Transverse colon (tissue), 4 donors: ENCODE measurements around the gene NOXO1. TPM values are rescaled to one million over a fixed set of nuclear protein-coding genes. Genes with fewer than 3 reads are reported as not detected.
A peak's percentile ranks its signal among the peaks of the same experiment; 100 is the strongest.

Experiments
- DNase-seq: peaks from one replicate; pipeline ENCODE4 v3.0.0-alpha.2; 2019
- H3K27ac ChIP-seq, 4 donors: fragments of 200-600 bp; sonication (generic); 2 replicates each; pipeline ENCODE4 v1.5.1; 2016 to 2018; ENCODE audit warnings: inconsistent platforms in 4 of 4
- H3K27me3 ChIP-seq: fragments of 200-600 bp; sonication (generic); 2 replicates; pipeline ENCODE4 v1.5.1; 2017; ENCODE audit warnings: inconsistent platforms
- H3K36me3 ChIP-seq, 4 donors: fragments of 200-600 bp; sonication (generic); 2 replicates each; pipeline ENCODE4 v1.5.1; 2017 to 2019; ENCODE audit warnings: inconsistent platforms in 4 of 4
- H3K4me1 ChIP-seq, 4 donors: fragments of 200-600 bp; sonication (generic); 2 replicates each; pipeline ENCODE4 v1.5.1; 2017 to 2020; ENCODE audit warnings: inconsistent platforms in 4 of 4
- H3K4me3 ChIP-seq, 4 donors: fragments of 200-600 bp; sonication (generic); 1 replicate in 1 of 4; 2 replicates in 3 of 4; pipeline versions ENCODE4 v1.5.1 to v1.6.1; 2017 to 2019; ENCODE audit warnings: inconsistent platforms in 4 of 4
- H3K9me3 ChIP-seq, 2 donors: fragments of 200-600 bp; sonication (generic); 2 replicates each; pipeline ENCODE4 v1.5.1; 2017 to 2019; ENCODE audit warnings: inconsistent platforms in 2 of 2
- CTCF ChIP-seq, 5 experiments: fragments of 200-600 bp in 3 of 5; fragments of 450-650 bp in 2 of 5; sonication (generic) in 3 of 5; IDR thresholded peaks; 1 replicate in 2 of 5; 2 replicates in 3 of 5; pipeline ENCODE4 v1.5.1; 2016 to 2017; ENCODE audit warnings: antibody characterized with exemption in 5 of 5, inconsistent platforms in 3 of 5, mild to moderate bottlenecking in 2 of 5, moderate library complexity in 1 of 5
- EP300 ChIP-seq: sonication (generic); formaldehyde crosslinking; IDR thresholded peaks from one replicate; pipeline ENCODE4 v1.6.1; 2017; ENCODE audit warnings: antibody characterized with exemption, low read depth
- POLR2A ChIP-seq: fragments of 450-650 bp; IDR thresholded peaks from one replicate; pipeline ENCODE4 v1.6.1; 2016; ENCODE audit warnings: antibody characterized with exemption, mild to moderate bottlenecking, moderate library complexity
- POLR2AphosphoS5 ChIP-seq, 3 donors: sonication (generic); formaldehyde crosslinking; IDR thresholded peaks; one replicate each; pipeline ENCODE4 v1.6.1; 2016; ENCODE audit warnings: antibody characterized with exemption in 3 of 3
- WGBS, 2 donors: methylation state at CpG; one replicate each; pipeline ENCODE4 v1.1.5; 2018; ENCODE audit warnings: low coverage in 1 of 2; 5-methylcytosine and 5-hydroxymethylcytosine counted together
- in situ Hi-C, 4 donors: fragments of 200-750 bp; cut with MboI; loops; one replicate each; pipeline versions ENCODE4 v1.15.0 to v1.15.1; 2017; ENCODE audit warnings: low sequenced_read_pairs in 3 of 4, low pct_ligation_motif_present in 1 of 4, low pct_unique_long_range_greater_than_20kb in 1 of 4
- intact Hi-C: fragments of 100-400 bp; cut with DNase I; formaldehyde crosslinking; loops from one replicate; pipeline ENCODE4 v1.15.1; 2023; ENCODE audit warnings: low total_unique reads
- total RNA-seq, 4 donors: library from RNA; depleted of rRNA; stranded (reverse); fragments of >200 nt; gene quantifications; one replicate each; pipeline ENCODE4 v1.1.0, GENCODE V29; 2016

NOXO1 gene
- total RNA-seq, 4 donors from 2014 or later, result 4.2 to 29.8 (median 19.4) TPM

GRCh38 chr16:1982013-1982433, 754 bp upstream of the NOXO1 start:
- Histone ChIP-seq H3K36me3 (peaks cover 0 to 14% (median 2%) of the 10 kb centered on the region in 4 donors), H3K4me1 (peaks cover 22 to 66% (median 60%) of the 10 kb centered on the region in 4 donors), H3K4me3 (no peak overlapping the region), H3K27ac (peak overlapping the region; percentile 91 to 95 (median 93)), H3K27me3 (peaks cover 44% of the 10 kb centered on the region), H3K9me3 (no peaks in the 10 kb centered on the region)
- TF ChIP-seq POLR2AphosphoS5 (IDR thresholded peaks at IDR 0.05) (peak in 2 of 3 donors; percentile 60 to 64), EP300 (no peak), POLR2A (peak; percentile 28)
- in situ Hi-C loops (no loop called here), intact Hi-C loops (loop anchor here (10.0 kb wide), 1 partner anchor 683 kb away; no protein-coding TSS in a partner anchor)
- peak; percentile 78 for DNase-seq
- WGBS, 2 donors, result 49% methylated on average over 5 of the region's 5 CpGs; no CpG with 5 or more reads in 1 of the 2 donors

- 21% methylated on average over 14 of the region's 16 CpGs; no CpG with 5 or more reads in 1 of the 2 donors for WGBS, 2 donors
- in situ Hi-C loops (no loop called here), intact Hi-C loops (loop anchor here (10.0 kb wide), 1 partner anchor 684 kb away; no protein-coding TSS in a partner anchor)
- TF ChIP-seq POLR2AphosphoS5 (IDR thresholded peaks at IDR 0.05) (no peak), CTCF (IDR thresholded peaks at IDR 0.05) (no peak)
- peaks cover 0 to 12% (median 4%) of the 10 kb centered on the region in 4 donors for H3K36me3 ChIP-seq
- H3K27me3 ChIP-seq, result peaks cover 44% of the 10 kb centered on the region
- H3K4me1 ChIP-seq, result peaks cover 17 to 62% (median 54%) of the 10 kb centered on the region in 4 donors
- peak overlapping the region in 3 of 4 donors; percentile 4 to 47 (median 39) for H3K4me3 ChIP-seq
- no peaks in the 10 kb centered on the region for H3K9me3 ChIP-seq
- DNase-seq, result no peak
- H3K27ac ChIP-seq, result peak overlapping the region; percentile 91 to 95 (median 93)
These were observed 540 bp downstream of the NOXO1 start for GRCh38 chr16:1980770-1981087.

GRCh38 chr16:1980030-1980769, 1.1 kb downstream of the NOXO1 start:
- Histone ChIP-seq H3K9me3 (no peaks in the 10 kb centered on the region), H3K4me1 (peaks cover 13 to 56% (median 48%) of the 10 kb centered on the region in 4 donors), H3K4me3 (peak overlapping the region in 3 of 4 donors; percentile 4 to 47 (median 39)), H3K27me3 (peaks cover 44% of the 10 kb centered on the region), H3K27ac (peak overlapping the region; percentile 91 to 95 (median 93)), H3K36me3 (peaks cover 0 to 12% (median 7%) of the 10 kb centered on the region in 4 donors)
- 10% methylated on average over 48 of the region's 53 CpGs; no CpG with 5 or more reads in 1 of the 2 donors for WGBS, 2 donors
- in situ Hi-C loops (no loop called here), intact Hi-C loops (loop anchor here (10.0 kb wide), 1 partner anchor 685 kb away; no protein-coding TSS in a partner anchor)
- TF ChIP-seq POLR2A (peak; percentile 16), POLR2AphosphoS5 (IDR thresholded peaks at IDR 0.05) (peak in 1 of 3 donors; percentile 26), CTCF (IDR thresholded peaks at IDR 0.05) (no peak)
- no peak for DNase-seq

- peak; percentile 92 for DNase-seq
These were observed 1.8 kb downstream of the NOXO1 start for GRCh38 chr16:1979271-1980029.

More at GRCh38 chr16:1979271-1980029, 1.8 kb downstream of the NOXO1 start:
- H3K27me3 ChIP-seq, result peaks cover 44% of the 10 kb centered on the region
- in situ Hi-C loops, result no loop called here
- H3K4me3 ChIP-seq, result peak overlapping the region in 3 of 4 donors; percentile 36 to 47 (median 39)
- no peaks in the 10 kb centered on the region for H3K9me3 ChIP-seq
- intact Hi-C loops, result loop anchor here (10.0 kb wide), 1 partner anchor 685 kb away; no protein-coding TSS in a partner anchor
- peak overlapping the region; percentile 91 to 95 (median 93) for H3K27ac ChIP-seq
- WGBS, 2 donors, result 35% methylated on average over 58 of the region's 70 CpGs; no CpG with 5 or more reads in 1 of the 2 donors
- H3K36me3 ChIP-seq, result peaks cover 0 to 12% (median 7%) of the 10 kb centered on the region in 4 donors
- peaks cover 7 to 49% (median 42%) of the 10 kb centered on the region in 4 donors for H3K4me1 ChIP-seq
- peak; percentile 91 for TF ChIP-seq POLR2A
- peak; percentile 22 to 92 (median 92) for TF ChIP-seq POLR2AphosphoS5 (IDR thresholded peaks at IDR 0.05)
- no peak for TF ChIP-seq CTCF (IDR thresholded peaks at IDR 0.05)
